HEK293T (cell line): ENCODE measurements around the gene EPHB6.

Experiments
- ARNT ChIP-seq: fragments of 450-650 bp; IDR thresholded peaks from 2 replicates; pipeline ENCODE4 v1.6.1; 2017; ENCODE audit warnings: mild to moderate bottlenecking
- BHLHE40 ChIP-seq: fragments of 450-650 bp; IDR thresholded peaks from 2 replicates; pipeline ENCODE4 v1.6.1; 2016; ENCODE audit warnings: mild to moderate bottlenecking, moderate library complexity, borderline replicate concordance
- CTBP1 ChIP-seq: fragments of 450-650 bp; IDR thresholded peaks from 2 replicates; pipeline ENCODE4 v1.6.1; 2016; ENCODE audit warnings: borderline replicate concordance
- ELF4 ChIP-seq: fragments of 450-650 bp; IDR thresholded peaks from 2 replicates; pipeline ENCODE4 v1.6.1; 2017; ENCODE audit warnings: antibody characterized with exemption
- FOXA1 ChIP-seq: fragments of 450-650 bp; IDR thresholded peaks from 2 replicates; pipeline ENCODE4 v1.6.1; 2016; ENCODE audit warnings: mild to moderate bottlenecking
- FOXK2 ChIP-seq: fragments of 450-650 bp; IDR thresholded peaks from 2 replicates; pipeline ENCODE4 v1.6.1; 2016; ENCODE audit warnings: mild to moderate bottlenecking
- FOXM1 ChIP-seq: fragments of 450-650 bp; IDR thresholded peaks from 2 replicates; pipeline ENCODE4 v1.6.1; 2017; ENCODE audit warnings: mild to moderate bottlenecking, borderline replicate concordance
- HDGF ChIP-seq: fragments of 450-650 bp; IDR thresholded peaks from 2 replicates; pipeline ENCODE4 v1.6.1; 2017; ENCODE audit warnings: antibody characterized with exemption, borderline replicate concordance
- SP1 ChIP-seq: fragments of 450-650 bp; IDR thresholded peaks from 2 replicates; pipeline ENCODE4 v1.6.1; 2017
- SUZ12 ChIP-seq: fragments of 450-650 bp; IDR thresholded peaks from 2 replicates; pipeline ENCODE4 v1.6.1; 2016; ENCODE audit warnings: mild to moderate bottlenecking
- TF ChIP-seq, protein P1 (sequence below): fragments of 450-650 bp; IDR thresholded peaks from 2 replicates; pipeline ENCODE4 v1.6.1; 2016

DNA sequence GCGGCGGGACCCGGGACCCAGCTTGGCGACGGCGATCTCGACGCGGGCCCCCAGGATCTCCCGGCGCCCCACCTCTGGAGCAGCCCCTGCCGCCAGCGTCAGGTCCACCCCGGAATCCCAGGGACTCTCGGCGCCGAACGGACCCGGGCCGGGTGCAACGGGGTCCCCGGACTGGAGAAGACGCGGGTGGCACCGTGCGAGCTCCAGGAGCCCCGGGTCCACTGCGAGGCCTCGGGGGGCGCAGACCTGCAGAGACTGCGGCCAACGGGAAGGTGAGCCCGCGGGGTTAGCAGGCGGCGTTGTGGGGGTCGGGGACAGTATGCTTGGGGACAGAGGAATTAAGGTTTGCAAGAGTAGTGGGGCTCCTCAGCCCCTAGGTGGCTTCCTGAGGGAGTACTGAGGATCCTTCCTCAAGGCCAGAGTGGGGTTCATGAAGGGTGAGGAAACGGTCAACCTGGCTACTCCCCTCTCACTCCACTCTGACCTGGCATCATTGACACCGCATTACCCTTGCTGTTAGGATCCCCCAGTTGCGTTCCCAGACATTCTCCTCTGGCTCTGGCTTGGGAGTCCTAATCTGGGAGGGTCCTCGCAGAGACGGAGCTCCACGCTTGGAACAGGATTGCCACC is 353 bp downstream of the EPHB6 start:
- no peak for TF ChIP-seq FOXA1
- no peak for TF ChIP-seq ARNT
- no peak for TF ChIP-seq HDGF
- no peak for TF ChIP-seq CTBP1
- TF ChIP-seq, protein P1, sequence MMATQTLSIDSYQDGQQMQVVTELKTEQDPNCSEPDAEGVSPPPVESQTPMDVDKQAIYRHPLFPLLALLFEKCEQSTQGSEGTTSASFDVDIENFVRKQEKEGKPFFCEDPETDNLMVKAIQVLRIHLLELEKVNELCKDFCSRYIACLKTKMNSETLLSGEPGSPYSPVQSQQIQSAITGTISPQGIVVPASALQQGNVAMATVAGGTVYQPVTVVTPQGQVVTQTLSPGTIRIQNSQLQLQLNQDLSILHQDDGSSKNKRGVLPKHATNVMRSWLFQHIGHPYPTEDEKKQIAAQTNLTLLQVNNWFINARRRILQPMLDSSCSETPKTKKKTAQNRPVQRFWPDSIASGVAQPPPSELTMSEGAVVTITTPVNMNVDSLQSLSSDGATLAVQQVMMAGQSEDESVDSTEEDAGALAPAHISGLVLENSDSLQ, result no peak
- TF ChIP-seq ELF4, result no peak
- TF ChIP-seq BHLHE40, result no peak
- TF ChIP-seq FOXM1, result no peak
- TF ChIP-seq SP1, result no peak
- TF ChIP-seq SUZ12, result no peak
- TF ChIP-seq FOXK2, result no peak
